HUDEP-2 (cell line): Measurements from ENCODE around the gene DLEC1.
A peak's percentile ranks its signal among the peaks of the same experiment; 100 is the strongest.

Source experiments
- DNase-seq, 76 experiments: peaks; one replicate each; lab custom pipeline; 2025; ENCODE audit not compliant: unreplicated experiment in 76 of 76; lab: John Stamatoyannopoulos, UW

Gene DLEC1

DNA sequence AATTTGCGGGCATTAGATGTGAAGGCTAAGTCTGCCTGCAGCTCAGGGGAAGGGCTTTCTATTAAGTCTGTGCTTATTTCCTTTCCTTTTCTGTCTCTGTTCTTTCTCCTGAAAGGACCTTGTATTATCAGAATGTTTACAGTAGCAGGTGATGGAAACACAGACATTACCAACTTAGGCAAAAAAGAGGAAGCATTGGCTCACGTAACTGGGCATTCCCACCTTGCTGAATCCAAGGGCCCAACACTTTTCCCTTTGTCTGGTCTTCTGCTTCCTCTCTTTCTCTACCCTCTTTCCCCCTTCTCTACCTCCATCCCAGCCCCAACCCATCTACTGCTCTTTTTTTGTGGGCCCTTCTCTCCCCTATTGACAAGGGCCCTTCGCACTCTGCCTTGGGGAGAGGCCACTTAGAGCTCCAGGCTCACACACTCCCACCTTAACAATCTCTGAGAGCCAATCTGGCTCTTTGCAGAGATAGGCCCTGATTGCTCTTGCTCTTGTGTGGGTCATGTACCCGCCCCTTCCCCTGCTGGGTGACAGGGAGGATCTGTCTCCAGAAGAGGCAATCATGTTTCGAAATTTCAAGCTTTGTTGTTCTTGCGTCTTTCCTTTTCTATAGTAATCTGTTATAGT is 62.9 kb downstream of the DLEC1 start:
- DNase-seq: no peak

DNA sequence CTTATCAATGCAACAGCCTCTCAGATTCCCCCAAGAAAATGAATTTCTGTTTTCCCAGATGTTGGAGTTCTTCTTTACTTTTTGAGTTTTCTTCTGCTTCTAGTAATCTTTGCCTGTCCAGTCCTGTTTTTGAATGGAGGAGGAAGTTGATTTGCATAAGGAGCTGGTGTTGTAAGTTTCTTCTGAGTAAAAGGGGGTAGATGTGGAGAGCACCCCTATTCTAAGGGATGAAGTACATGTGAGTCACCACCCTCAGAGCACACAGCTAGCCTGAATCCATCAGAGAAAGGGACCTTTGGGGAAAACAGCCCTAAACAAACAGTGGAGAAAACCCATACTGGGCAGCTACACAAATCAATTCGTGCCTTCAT is 63.4 kb downstream of the DLEC1 start:
- DNase-seq: no peak

DNA sequence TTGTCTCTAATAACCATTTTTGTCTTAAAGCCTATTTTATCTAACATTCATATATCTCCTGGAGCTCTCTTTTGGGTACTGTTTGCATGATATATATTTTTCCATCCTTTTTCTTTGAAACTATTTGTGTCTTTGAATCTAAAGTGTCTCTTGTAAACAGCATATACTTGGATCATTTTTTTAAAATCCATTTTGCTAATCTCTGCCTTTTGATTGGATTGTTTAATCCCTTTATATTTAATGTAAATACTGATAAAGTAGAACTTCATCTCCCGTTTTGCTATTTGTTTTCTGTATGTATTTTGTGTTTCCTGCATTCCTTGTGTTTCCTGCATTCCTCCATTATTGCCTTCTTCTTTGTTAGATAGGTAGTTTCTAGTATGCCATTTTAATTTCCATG is 66.5 kb downstream of the DLEC1 start:
- no peak for DNase-seq

DNA sequence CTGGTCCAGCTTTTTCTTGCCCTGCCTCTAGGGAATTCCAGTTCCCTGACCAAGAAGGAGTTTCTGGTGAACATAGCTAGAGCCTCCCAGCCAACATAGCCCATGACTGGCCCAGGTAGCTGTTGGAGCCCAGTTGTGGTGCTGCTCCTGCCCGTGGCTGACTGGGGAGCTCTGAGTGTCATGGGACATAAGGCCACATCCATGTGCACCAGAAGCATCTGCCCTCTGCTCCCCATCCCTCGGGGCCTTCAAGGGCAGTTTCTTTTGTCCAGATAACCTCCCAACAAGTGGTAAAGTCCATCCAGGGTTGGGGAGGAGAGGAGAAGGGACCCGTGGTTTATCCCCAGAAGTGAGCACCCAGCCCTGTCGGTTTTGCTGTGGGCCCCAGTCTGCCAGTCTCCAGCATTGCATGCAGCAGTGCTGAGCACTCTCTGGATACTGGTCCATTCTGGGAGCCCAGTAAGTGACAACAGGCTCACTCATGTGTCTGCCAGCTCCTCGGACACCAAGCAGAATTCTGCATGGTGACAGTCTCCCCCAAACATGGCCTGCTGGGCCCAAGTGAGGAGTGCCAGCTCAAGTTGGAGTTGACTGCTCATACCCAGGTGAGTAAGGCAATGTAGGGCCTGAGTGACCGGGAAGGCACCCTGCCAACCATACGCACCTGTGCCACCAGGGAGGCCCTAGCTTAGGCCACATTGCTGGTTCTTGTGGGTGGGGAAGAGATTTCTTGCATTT is 69.1 kb downstream of the DLEC1 start:
- no peak for DNase-seq

DNA sequence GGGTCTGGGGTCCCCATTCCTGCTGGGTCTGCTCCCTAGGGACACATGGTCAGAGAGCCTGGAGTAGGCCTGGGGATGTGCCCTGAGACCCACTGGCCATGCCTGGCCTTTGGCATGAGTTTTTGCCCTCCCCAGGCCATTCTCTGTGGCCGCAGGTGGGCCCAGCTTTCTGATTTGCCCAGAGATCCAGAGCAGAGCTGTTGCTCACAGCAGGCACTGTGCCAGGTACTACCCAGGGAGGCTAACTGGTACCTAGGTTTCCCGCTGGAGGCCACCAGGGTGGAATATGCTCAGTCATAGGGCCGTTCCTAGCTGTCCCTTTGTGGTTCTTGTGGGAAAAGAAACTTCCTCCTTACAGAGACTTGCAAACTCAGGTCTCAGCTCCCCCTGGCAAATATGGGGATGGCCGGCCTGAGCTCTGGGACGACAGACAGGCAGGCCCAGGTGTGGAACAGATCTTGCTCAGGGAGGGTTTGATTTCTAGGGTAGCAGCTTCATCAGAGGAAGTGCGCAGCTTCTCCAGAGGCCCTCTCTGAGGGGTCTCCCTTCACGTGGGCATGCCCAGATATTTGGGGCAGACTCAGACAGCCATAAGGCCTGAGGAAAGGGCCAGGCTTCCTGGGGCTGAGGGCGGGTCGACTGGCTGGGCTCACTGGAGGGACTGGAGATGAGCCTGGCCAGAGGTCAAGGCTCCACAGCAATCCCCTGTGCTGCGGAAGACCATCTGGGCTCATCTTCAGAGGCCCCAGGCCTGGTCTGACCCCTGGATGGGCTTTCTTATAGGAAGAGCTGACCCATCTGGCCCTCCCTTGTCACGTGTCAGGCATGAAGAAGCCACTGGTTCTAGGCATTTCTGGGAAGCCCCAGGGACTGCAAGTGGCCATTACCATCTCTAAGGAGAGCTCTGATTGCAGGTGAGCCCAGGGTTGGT is 69.9 kb downstream of the DLEC1 start:
- DNase-seq: no peak

DNA sequence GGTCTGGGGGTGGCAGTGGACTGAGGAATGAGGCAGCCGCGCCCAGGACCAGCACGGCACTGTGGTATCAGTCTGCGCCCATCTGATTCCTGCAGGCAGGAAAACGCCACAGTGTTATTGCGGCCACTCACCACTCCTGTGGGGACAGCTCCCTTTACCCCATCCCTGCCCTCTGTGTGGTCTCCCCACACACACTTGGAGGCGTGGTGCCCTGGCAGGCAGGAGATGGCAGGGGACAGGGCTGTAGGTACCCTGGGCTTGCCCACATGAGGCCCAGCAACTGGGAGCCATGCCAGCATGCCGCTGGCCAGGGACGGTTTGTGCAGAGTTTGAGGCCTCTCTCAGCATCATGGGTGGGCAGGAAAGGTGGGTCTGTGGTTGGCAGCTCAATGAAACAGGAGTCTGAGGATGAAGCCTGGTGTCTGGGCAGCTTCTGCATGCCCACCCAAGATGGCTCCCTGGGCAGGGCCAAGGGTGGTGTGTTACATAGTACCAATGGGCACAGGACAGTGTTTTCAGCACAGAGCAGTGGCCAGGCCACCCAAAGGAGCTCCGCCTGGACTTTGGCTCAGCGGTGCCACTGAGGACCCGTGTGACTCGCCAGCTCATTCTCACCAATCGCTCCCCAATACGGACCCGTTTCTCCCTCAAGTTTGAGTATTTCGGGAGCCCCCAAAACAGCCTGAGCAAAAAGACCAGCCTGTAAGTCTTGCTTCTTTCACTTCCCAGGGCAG is 70.7 kb downstream of the DLEC1 start:
- no peak for DNase-seq

DNA sequence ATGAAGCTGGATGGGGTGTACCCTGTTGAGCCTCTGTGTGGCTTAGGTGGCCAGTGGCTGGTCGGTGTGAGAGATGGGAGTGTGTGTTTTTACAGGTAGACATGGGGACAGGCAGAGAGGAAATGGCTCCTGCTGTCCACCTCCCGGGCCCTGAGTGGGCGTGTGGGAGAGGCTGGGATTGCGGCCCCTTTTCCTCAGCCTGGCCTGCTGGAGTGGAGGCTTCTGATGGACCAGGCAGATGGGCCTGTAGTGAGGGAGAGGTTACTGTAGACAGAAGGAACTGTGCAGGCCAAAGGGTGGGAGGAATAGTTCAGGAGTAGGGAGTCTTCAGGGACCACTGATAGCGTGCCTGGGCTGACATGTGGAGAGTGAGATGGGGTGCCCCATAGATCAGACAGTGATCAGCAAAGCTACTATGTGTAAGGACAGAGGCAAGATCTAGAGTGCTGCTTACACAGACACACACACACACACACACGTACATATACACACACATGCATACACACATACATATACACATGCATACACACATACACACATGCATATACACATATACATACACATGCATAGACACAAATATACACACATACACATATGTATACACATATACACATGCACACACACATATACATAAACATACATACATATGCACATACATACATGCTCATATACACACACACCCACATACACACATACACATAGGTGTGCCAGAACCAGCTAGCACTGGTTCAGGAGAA is 71.5 kb downstream of the DLEC1 start:
- no peak for DNase-seq

DNA sequence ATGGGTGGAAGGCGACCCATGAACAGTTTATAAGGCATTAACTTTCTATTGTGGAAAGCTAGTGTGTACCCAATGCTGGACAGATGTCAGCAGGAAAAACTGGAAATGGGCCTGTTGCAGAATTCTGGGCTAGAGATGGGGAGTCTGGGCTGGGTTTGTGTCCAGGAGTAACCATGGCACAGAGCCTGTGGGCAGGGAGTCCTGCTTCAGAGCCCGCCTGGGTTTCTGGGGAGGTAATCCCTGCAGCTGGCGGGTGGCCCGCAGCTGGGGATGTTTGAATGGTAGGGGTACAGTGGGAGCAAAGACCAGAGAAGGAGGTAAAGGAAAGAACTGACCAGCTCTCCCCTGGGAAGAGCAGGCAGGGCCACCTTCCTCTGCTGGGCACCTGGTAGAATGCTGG is 72.2 kb downstream of the DLEC1 start:
- no peak for DNase-seq

DNA sequence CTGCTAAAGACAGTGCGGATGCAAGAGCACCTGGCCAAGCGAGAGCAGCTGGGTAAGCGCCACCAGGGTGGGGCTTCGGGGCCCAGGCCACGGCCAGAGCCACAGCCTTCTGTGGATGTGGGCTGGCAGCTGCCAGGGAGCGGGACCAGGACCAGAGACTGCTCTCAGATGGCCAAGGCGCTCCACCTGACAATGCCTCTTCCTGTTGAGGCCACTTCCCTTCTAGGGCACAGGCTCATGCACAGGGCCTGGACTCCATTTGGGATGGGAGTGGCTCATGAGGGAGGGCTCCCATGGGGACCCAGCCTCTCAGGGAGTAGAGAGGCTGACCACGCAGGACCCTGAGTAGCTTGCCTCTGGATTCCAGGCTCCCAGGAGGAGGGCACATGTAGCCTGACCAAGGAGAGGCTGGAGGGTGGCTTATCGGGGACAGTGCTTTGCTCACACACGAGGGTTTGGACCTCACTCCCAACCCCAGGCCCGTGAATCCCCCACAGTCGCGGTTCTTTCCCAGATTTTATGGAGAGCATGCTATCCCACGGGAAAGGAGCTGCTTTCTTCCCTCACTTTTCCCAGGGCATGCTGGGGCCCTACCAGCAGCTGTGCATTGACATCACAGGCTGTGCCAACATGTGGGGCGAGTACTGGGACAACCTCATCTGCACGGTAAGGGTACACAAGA is 72.8 kb downstream of the DLEC1 start:
- no peak for DNase-seq

DNA sequence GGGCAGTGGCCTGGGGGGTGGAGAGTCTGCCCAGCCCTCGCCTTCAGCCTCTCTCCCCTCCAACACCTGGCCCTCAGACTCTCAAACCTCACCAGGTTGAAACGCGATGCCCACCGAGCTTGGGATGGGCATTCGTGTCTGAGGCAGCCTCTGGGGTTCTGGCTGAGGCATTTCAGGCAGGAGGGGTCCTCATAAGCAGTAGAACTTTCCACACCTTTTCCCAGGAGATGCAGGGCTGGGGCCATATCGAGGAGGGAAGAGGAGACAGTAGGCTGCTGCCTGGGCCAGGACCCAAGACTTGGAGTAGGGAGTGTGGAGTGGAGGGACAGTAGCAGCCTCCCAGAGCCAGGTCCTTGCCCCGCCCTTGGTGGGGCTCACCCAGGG is 73.4 kb downstream of the DLEC1 start:
- no peak for DNase-seq

DNA sequence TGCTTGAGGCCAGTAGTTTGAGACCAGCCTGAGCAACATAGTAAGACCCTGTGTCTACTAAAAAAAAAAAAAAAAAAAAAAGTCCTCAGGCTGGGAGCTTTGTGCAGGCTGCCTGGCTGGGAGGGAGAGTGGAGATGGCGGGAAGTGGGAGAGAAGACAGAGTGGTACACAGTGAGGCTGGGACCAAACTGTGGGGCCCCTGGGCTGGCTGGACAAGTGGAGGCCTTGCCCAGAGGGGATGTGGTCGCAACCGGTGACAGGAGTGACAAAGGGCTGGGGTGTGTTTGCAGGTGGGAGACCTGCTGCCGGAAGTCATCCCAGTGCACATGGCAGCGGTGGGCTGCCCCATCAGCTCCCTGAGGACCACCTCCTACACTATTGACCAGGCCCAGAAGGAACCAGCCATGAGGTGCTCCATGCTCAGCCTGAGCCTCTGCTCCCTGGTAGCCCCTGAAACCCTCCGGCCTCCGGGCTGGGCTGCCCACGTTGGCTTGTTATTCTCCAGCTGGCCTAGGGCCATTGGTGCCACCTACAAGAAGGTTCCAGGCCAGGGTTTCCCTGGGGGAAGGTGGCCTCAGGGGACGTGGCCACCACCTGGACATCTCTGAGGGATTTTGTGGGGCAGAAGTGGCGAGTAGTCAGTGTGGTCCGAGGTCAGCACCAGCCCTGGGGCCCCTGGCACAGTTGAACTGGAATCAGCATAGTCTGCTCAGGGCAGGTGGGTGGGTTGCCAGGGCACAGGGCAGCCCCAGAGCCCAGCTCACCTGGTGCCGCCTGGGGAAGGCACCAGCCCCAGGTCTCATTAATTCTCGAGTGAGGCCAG is 75.3 kb downstream of the DLEC1 start:
- no peak for DNase-seq

DNA sequence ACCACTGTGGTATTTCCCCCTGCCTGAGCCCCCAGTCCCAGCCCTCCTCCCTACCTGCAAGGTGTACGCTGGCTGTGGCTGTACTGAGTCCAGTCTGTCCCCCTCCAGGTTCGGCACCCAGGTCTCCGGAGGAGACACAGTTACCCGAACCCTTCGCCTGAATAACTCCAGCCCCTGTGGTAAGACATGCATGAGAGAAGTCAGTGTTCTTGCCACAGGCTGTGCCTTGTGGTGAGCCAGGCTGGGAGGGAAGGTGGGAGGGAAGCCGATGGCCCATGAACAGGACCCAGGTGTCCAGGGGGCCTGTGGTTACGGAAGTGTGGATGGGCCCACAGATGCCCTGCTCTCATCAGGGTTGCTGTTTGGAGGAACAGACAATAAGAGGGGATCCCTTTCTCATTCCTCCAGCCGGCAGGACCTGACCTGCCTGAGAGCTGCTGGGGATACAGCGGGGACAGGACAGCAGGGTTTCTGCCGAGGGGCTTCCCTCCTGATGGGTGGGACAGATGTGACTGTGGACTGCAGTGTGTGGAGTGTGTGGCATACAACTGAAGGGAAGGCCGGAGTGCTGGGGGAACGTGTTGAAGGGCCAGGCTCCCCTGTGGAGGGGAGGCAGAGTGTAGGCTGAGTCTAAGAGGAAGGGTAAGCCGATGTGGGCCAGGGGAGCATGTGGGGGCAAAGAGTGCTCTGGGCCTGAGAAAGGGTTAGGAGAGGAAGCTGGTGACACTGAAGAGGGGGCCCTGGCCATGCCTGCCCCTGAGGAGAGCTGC is 76.1 kb downstream of the DLEC1 start:
- DNase-seq: no peak

DNA sequence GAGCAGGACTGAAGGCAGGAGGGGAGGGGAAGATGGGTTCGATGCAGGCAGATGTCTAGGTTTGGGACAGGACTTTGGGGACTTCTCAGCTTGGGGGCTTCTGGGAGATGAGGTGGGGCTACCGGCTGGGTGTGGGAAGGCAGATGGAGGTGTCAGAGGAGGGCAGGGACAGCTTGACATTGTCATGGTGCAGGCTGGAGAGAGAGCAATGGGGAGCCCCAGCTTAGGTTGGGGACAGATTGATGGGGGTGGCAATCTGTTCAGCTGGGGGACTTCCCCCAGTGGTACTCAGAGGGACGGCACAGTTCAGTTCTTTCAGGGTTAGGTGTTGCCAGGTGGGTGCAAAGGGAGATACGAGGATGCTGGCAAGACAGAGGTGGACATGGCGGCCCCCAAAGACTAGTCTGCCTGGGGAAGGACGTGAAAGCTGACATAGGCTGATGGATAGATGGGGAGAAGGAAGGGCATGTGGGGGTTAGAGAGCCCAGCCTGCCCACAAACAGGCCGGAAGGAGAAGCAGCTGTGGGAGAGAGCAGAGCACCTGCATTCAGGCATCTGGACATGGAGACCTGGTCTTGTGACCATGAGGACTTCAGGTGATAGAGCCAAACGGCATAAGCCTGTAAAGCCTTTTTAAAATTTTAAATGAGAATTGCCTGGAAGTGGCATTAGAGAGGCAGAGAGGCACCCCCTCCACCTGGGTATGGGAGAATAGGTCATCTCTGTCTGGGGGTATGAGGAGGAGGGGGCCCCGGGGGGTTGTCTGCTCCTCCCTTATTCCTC is 76.8 kb downstream of the DLEC1 start:
- DNase-seq: no peak

DNA sequence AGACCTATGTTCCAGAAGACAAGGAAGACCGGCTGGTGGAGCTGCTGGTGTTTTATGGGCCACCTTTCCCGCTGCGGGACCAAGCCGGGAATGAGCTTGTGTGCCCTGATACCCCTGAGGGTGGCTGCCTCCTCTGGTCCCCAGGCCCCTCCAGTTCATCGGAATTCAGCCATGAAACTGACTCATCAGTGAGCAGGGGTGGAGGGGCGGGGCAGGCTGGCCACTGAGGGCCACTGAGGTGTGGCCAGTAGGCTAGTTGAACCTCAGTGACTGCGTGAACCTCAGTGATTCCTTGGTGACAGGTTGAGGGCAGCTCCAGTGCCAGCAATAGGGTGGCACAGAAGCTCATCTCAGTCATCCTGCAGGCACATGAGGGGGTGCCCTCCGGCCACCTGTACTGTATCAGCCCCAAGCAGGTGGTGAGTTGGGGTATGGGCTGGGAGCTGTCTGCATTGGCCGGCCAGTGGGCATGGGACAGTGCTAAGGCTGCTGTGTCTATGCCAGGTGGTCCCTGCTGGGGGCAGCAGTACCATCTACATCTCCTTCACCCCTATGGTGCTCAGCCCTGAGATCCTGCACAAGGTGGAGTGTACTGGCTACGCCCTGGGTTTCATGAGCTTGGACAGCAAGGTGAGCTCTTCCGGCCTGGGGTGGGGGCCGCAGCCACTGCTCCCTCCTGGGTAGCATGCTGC is 77.6 kb downstream of the DLEC1 start:
- no peak for DNase-seq

DNA sequence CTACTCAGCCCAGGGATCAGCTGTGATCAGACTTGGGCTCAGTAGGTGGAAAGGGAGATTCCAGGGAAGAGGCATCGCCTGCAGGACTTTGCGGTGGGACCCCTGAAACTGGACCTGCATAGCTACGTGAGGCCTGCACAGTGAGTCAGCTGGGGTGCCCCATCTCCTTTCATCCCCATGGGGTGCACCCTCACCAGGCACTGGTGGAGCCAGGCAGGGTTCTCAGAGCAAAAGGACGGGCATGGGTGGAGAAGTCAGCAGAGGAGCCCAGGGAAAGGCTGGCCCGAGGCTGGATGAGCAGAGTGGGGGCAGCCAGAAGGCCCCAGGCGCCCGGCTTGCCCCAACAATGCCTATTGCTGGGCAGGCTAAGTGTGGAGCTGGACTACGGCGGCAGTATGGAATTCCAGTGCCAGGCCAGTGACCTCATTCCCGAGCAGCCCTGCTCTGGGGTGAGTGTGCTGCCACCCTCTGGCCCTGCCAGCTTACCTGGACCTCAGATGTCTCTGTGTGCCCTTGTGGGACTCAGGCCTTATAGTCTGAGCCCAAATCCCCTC is 78.2 kb downstream of the DLEC1 start:
- no peak for DNase-seq

DNA sequence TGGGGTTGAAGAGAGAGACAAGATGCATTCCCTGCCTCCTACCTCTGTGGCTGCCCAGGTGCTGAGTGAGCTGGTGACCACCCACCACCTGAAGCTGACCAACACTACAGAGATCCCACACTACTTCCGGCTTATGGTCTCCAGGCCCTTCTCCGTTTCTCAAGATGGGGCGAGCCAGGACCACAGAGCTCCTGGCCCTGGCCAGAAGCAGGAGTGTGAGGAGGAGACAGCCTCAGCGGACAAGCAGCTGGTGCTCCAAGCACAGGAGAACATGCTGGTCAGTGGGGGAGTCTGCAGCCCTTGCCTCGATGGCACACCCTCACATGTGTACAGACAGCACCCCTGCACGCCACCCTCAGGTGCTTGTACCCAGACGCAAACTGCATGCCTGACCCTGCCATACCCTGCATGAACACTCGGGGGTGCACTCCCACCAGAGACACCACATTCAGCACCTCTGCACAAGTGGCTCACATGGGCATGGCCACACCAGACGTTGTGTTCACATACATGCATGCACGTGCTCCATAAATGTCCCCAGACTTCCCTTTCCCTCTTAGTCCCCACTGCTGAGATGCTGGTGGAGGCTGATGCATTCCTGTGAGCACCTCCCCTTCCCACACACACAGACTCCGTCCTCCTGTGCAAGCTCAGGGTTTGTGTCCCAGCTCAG is 78.9 kb downstream of the DLEC1 start:
- peak in 67 of 76 experiments; percentile 4 to 79 (median 57) for DNase-seq
